OCI-LY1 (cell line): ENCODE measurements around the gene KRTAP10-7.
"Not testable (repeated sequence)": the region's sequence is repeated elsewhere in the genome, so short reads cannot be mapped to it uniquely, and the experiment has no call there.

ENCODE experiments used
- H2AFZ ChIP-seq: fragments of 200-600 bp; sonication (generic), shearing (Covaris generic); 2 replicates; pipeline ENCODE4 v1.6.0; 2014; ENCODE audit warnings: antibody characterized with exemption, mild to moderate bottlenecking, low read length
- H3F3A ChIP-seq: fragments of 200-600 bp; sonication (generic), shearing (Covaris generic); 2 replicates; pipeline ENCODE4 v1.6.0; 2014; ENCODE audit warnings: mild to moderate bottlenecking, antibody characterized with exemption, low read length, moderate library complexity; ENCODE audit not compliant: insufficient read depth
- H3K27ac ChIP-seq: fragments of 200-600 bp; sonication (generic); 2 replicates; pipeline ENCODE4 v1.5.1; 2014; ENCODE audit warnings: low read length, mixed run types, mild to moderate bottlenecking, low read depth; ENCODE audit not compliant: poor library complexity, severe bottlenecking
- H3K27me3 ChIP-seq: fragments of 200-600 bp; sonication (generic); 2 replicates; pipeline ENCODE4 v1.6.0; 2014; ENCODE audit warnings: antibody characterized with exemption, mild to moderate bottlenecking, low read length, moderate library complexity; ENCODE audit not compliant: insufficient read depth
- H3K36me3 ChIP-seq: fragments of 200-600 bp; sonication (generic); 2 replicates; pipeline ENCODE4 v1.6.1; 2014; ENCODE audit warnings: mild to moderate bottlenecking, antibody characterized with exemption, low read length, moderate library complexity, mixed read lengths; ENCODE audit not compliant: insufficient read depth
- H3K4me1 ChIP-seq: fragments of 200-600 bp; sonication (generic); 2 replicates; pipeline ENCODE4 v1.5.1; 2014; ENCODE audit warnings: mild to moderate bottlenecking, low read length, moderate library complexity; ENCODE audit not compliant: insufficient read depth, severe bottlenecking
- H3K4me2 ChIP-seq: fragments of 200-600 bp; sonication (generic), shearing (Covaris generic); 2 replicates; pipeline ENCODE4 v1.6.1; 2014; ENCODE audit warnings: low read length
- H3K4me3 ChIP-seq: fragments of 200-600 bp; sonication (generic); 2 replicates; pipeline ENCODE4 v1.5.1; 2014; ENCODE audit warnings: low read length, low read depth, mild to moderate bottlenecking, mixed read lengths; ENCODE audit not compliant: poor library complexity, severe bottlenecking
- H3K79me2 ChIP-seq: fragments of 200-600 bp; shearing (Covaris generic); 2 replicates; pipeline ENCODE4 v1.6.1; 2016; ENCODE audit warnings: mixed run types, low read length, mixed read lengths; ENCODE audit not compliant: insufficient read depth
- H3K9ac ChIP-seq: fragments of 200-600 bp; sonication (generic), shearing (Covaris generic); 2 replicates; pipeline ENCODE4 v1.6.1; 2014; ENCODE audit warnings: mild to moderate bottlenecking, low read length, mixed read lengths
- H3K9me2 ChIP-seq: fragments of 200-600 bp; sonication (generic), shearing (Covaris generic); 2 replicates; pipeline ENCODE4 v1.6.1; 2014; ENCODE audit warnings: low read depth, mild to moderate bottlenecking, low read length, mixed read lengths
- H3K9me3 ChIP-seq: fragments of 200-600 bp; shearing (Covaris generic); 2 replicates; pipeline ENCODE4 v1.6.1; 2014; ENCODE audit warnings: low read length, mixed read lengths
- H4K20me1 ChIP-seq: fragments of 200-600 bp; sonication (generic), shearing (Covaris generic); 2 replicates; pipeline ENCODE4 v1.6.0; 2016; ENCODE audit warnings: mild to moderate bottlenecking, low read length; ENCODE audit not compliant: insufficient read depth
- CTCF ChIP-seq: fragments of 200-600 bp; sonication (generic), shearing (Covaris generic); IDR thresholded peaks from 2 replicates; pipeline ENCODE4 v1.5.1; 2017; ENCODE audit warnings: mild to moderate bottlenecking, antibody characterized with exemption, low read length, moderate library complexity, mixed read lengths
- EZH2 ChIP-seq: fragments of 200-600 bp; sonication (generic), shearing (Covaris generic); IDR thresholded peaks from 2 replicates; pipeline ENCODE4 v1.8.0; 2017; ENCODE audit warnings: borderline replicate concordance, mixed run types, mild to moderate bottlenecking, antibody characterized with exemption, low read length, moderate library complexity, mixed read lengths

Gene KRTAP10-7

GRCh38 chr21:44599264-44600029, 950 bp upstream of the KRTAP10-7 start:
- no peak overlapping the region for H3K9ac ChIP-seq
- H3K4me1 ChIP-seq = no peaks in the 10 kb centered on the region
- no peaks in the 10 kb centered on the region for H3K9me3 ChIP-seq
- H2AFZ ChIP-seq = no peak overlapping the region
- no peaks in the 10 kb centered on the region for H3K36me3 ChIP-seq
- no peaks in the 10 kb centered on the region for H3K9me2 ChIP-seq
- TF ChIP-seq EZH2 (no peak), CTCF (no peak)
- no peak overlapping the region for H3K4me2 ChIP-seq
- no peaks in the 10 kb centered on the region for H4K20me1 ChIP-seq
- H3F3A ChIP-seq = no peaks in the 10 kb centered on the region
- H3K27ac ChIP-seq = no peak overlapping the region
- H3K79me2 ChIP-seq = no peaks in the 10 kb centered on the region
- H3K4me3 ChIP-seq = no peak overlapping the region
- H3K27me3 ChIP-seq = no peaks in the 10 kb centered on the region

- H3K9ac ChIP-seq, H3K4me2 ChIP-seq, H2AFZ ChIP-seq, H3K36me3 ChIP-seq, H3K4me1 ChIP-seq, H3F3A ChIP-seq, H3K4me3 ChIP-seq, H3K27ac ChIP-seq, H3K9me3 ChIP-seq, H4K20me1 ChIP-seq, H3K79me2 ChIP-seq, H3K27me3 ChIP-seq, H3K9me2 ChIP-seq: not testable (repeated sequence)
Measured at GRCh38 chr21:44601091-44601490, 694 bp downstream of the KRTAP10-7 start.

DNA sequence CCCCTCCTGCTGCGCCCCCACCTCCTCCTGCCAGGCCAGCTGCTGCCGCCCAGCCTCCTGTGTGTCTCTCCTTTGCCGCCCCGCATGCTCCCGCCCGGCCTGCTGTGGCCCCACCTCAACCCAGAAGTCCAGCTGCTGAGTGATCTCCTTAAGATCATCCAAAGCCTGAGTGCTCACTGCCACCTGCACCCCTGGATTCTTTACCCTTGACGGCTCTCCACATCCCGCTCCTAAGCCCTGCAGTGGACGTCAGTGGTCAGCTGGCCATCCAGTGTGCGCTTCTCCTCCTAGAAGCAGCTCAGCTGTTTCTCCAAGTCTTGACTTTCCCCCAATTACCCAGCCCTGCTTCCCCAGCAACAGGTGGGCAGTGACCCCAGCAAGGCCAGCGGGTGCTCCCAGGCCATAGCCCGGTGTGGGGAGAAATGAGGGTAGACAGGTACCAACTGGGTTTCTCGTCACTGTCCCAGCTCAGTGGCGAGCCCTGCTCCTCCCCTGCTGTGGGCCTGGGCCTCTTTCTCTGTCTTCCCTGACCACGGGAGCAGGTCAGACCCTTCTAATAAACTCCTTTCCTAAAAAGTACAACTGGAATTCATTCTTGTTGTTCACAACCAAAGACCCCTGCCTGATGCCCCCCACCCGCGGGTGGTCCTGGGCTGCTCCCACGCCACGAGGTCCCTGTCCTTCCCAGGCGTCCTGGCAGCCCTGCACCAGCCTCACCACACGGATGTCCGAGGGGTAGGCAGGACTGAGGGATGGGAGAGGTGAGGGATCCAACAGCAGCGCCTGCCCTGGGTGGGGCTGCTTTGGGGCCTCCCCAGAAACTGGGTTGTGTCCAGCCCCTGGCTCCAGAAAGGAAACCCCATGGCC, 1.4 kb downstream of the KRTAP10-7 start:
- Histone ChIP-seq H3F3A (no peaks in the 10 kb centered on the region), H3K9ac (no peak overlapping the region), H3K4me1 (no peaks in the 10 kb centered on the region), H2AFZ (no peak overlapping the region), H3K9me3 (no peaks in the 10 kb centered on the region), H3K9me2 (no peaks in the 10 kb centered on the region), H3K79me2 (no peaks in the 10 kb centered on the region), H3K27ac (no peak overlapping the region), H3K36me3 (no peaks in the 10 kb centered on the region), H3K4me2 (no peak overlapping the region), H4K20me1 (no peaks in the 10 kb centered on the region), H3K27me3 (no peaks in the 10 kb centered on the region), H3K4me3 (no peak overlapping the region)
- TF ChIP-seq EZH2 (no peak), CTCF (no peak)
